NCI-H526 (cell line): Measurements from ENCODE around the gene CRYBB2.
"Not testable (repeated sequence)": the region's sequence is repeated elsewhere in the genome, so short reads cannot be mapped to it uniquely, and the experiment has no call there.

Experiments
- DNase-seq, 2 experiments: peaks; one replicate each; lab custom pipeline; 2025; lab: John Stamatoyannopoulos, UW

CRYBB2 gene

DNA sequence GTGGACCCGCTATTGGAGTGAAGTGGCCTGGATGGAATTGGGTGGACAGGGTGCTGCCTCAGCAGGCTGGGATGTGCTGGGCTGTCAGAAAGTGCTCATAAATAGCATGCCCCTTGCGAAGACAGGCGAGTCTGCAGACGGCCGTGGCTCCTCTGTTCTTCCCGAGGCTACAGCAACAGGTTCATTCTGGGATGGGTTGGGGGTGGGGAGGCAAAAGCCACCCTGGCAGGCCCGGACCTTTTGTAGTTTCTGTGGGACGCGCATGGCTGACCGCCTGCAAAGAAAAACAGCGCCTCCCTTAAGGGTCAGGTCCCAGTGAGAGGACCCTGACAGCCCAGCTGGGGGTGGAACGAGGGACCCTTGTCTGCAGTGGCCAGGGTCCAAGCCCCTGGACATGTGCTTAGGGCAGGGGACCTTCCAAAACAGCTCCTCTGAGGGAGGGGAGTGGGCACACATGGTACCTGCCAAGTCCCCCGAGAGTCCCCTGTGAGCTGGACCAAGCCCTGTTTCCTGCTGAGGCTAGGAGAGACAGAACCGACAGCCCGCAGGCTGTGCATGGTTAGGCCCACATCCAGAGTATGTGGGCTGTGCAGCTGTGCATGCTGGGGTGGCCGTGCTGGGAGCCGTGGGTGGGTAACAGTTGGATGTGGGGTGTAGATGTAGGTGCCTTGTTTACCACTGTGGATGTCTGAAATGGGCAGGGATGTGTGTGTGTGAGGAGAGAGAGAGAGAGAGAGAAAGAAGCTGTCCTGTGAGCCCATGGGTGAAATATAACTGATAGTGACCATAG, 19.5 kb upstream of the CRYBB2 start, which contains the start of gene CRYBB3:
TSS of gene CRYBB3 (plus strand) at position 128 of the 790 bp plus-strand sequence. CDS start 1,539 bp downstream, outside the sequence.
- no peak for DNase-seq

DNA sequence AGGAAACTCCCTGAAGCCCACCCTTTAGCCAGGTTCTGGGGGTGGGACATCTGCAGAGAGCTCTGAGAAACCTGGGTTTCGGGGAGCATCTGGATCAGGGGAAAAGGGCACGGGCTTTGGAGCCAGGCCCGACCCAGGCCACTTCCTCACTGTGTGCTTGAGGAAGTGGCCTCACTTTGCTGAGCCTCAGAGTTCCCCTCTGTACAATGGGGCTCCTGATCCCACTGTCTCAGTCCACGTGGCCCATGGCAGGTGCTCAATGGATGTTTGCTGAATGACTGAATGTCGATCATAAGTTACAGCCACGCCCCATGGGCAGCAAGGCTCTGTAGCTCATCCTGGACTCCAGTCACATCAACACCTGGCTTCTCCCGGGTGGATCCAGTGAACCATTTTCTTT, 18.5 kb upstream of the CRYBB2 start:
- DNase-seq: no peak

- DNase-seq: no peak
Observed at GRCh38 chr22:25201557-25202273, 17.7 kb upstream of the CRYBB2 start.

DNA sequence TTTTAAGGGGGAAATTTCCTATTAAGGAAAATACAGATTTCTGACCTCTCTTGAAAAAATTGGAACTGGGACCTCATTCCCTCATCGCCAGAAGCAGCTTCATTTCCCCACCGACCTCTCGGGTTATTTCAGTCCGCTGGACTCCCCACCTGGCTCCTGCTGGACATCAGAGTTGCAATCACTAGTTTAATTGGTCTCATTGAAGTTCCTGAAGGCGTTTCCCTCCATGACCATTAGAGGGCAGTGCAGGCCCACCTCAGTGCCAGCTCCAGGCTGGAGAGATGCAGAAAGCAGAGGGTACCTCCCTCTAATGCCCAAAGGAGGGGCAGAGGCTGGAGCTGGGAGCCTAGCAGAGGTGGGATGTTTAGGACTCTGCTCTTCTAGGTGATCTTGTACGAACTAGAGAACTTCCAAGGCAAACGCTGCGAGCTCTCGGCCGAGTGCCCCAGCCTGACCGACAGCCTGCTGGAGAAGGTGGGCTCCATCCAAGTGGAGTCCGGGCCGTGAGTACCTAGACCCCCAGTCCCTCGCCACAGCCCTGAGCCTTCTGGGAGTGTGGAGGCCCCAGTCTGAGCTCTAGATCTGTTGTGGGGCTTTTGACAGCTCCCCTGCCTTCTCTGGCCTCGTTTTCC, 17.0 kb upstream of the CRYBB2 start:
- peak; percentile 27 to 65 for DNase-seq

DNA sequence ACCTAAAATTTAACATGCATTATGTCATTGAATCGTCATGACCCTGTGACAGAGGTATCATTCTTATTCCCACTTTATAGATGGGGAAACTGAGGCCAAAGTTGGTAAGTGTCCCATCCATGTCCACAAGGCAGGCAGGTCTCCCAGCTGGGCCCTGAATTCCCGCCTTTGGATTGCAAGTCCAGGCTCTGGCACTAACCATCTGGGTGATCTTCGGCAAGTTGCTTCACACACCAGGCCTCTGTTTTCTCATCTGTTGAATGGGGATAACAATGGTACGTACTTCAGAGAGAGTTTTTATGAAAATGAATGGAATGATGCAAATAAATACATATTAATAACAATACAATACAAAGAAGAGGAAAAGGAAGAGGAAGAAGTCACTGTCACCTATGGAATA, 16.4 kb upstream of the CRYBB2 start:
- DNase-seq: no peak

GRCh38 chr22:25204547-25204946, 14.9 kb upstream of the CRYBB2 start:
- DNase-seq: not testable (repeated sequence)

DNA sequence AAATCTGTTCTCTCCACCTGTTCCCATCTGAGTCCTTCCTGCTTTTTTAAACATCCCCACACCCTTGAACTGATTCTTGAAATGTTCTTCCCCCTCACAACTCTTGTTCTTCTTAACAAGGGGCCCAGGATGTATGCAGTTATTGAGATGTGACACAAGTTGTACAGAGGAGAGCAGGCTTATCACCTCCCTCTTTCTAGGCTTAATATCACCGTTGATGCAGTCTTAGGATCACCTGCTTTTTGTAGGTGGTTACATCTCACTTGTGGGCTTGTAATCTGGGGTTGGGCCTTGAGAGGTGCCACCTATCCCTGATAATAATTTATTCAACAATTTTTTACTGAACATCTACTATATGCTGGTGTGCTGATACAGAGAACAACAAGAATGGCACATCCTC, 13.6 kb upstream of the CRYBB2 start:
- DNase-seq: no peak

DNA sequence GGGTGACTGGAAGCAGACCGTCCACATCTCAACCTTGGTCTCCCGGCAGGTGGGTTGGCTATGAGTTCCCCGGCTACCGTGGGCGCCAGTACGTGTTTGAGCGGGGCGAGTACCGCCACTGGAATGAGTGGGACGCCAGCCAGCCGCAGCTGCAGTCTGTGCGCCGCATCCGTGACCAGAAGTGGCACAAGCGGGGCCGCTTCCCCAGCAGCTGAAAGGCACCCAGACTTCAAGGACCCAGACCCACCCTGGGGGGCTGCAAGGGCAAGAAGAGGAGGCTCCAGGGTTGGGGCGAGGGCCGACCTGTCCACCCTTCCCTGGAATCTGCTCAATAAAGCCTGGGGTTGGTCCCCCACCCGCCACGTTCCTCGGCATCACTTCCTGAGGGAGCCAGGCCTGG, 12.4 kb upstream of the CRYBB2 start:
- no peak for DNase-seq

DNA sequence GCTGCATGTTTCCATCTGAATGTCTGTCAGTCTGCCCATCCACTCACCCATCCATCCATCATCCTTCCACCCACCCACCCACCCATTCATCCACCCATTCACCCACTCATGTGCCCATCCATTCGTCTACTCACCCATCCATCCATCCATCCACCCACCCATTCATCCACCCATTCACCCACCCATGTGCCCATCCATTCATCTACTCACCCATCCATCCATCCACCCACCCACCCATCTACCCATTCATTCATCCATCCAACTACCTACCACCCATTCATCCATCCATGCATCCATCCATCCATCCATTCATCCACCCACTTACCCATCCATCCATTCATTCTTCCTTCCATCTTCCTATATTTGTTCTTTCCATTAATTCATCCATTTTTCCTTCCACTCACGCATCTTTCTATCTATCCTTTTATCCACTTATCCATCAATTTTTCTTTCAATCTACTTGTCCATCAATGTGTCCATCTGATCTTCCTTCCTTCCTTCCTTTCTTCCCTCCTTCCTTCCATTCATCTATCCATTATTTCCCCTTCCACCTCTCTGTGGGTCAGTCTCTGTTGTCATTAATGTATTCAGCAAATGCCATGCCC, 11.8 kb upstream of the CRYBB2 start:
- DNase-seq: no peak

GRCh38 chr22:25208328-25208727, 11.1 kb upstream of the CRYBB2 start:
- DNase-seq: no peak

- DNase-seq: no peak
Observed at GRCh38 chr22:25208743-25209505, 10.5 kb upstream of the CRYBB2 start.

DNA sequence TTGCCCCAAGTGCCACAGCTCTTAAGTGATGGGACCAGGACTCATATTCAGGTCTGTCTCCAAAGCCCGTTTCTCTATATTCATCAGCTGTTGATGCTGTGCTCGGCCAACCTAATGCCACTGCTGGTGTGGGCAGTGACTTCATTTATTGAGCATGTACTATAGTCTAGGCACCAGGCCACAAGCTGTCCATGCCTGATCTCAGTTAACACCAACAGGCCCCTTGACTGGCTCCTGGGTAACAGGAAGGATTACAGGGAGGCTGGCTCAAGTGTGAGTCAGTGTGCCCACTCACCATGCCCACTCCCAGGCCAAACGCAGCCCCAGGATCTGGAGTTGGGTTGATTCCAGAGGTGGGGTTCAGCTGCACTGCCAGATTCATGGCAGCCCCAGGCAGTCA, 8.6 kb upstream of the CRYBB2 start:
- DNase-seq: no peak

DNA sequence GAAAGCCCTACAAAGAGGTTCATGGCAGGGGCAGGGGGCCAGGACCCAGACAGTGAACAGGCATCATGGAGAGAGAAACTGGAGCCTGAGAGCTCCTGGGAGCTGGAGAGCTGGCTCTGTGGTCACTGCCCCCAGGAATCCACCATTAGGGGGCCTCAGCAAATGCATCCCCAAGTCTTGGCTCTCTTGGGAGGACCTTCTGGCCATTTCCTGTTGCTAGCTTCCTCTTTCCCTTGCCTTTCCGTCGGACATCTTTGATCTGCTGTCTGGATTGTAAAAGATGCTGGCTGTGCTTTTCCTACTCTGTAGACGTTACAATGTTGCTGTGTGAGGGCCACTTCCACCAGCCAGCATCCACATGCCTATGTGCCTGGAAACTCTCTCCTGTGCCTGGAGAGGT, 7.1 kb upstream of the CRYBB2 start:
- no peak for DNase-seq

DNA sequence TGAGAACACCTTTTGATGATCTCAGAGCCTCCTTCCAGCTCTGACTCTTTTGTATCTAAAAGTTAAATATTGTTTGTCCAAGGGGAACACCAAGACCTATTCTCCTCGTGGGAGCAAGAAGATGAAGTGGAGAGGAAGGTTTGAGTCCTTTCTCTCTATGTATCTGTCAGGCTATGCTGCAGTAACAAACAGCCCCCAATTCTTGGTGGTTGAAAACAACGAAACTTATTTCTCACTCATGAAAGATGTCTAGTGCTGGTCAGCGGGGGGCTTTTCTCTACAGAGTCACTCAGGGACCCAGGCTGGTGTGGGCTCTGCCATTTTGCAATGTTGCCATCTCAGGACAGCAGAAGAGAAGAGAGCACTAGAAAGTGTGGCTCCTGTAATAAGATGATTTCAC, 6.2 kb upstream of the CRYBB2 start:
- no peak for DNase-seq

DNA sequence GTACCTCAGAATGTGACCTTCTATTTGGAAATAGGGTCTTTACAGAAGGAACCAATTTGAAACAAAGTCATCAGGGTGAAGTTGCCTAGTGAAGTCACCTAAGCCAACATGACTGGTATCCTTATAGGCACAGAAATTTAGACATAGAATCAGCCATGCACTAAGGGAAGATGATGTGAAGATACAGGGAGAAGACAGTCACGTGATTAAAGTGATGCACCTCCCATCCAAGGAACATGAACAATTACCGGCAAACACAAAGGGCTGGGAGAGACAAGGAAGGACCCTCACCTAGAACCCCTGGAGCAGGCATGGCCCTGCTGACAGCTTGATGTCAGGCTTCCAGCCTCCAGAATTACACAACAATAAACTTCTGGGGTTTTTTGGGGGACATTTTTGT, 3.2 kb upstream of the CRYBB2 start:
- DNase-seq: no peak

DNA sequence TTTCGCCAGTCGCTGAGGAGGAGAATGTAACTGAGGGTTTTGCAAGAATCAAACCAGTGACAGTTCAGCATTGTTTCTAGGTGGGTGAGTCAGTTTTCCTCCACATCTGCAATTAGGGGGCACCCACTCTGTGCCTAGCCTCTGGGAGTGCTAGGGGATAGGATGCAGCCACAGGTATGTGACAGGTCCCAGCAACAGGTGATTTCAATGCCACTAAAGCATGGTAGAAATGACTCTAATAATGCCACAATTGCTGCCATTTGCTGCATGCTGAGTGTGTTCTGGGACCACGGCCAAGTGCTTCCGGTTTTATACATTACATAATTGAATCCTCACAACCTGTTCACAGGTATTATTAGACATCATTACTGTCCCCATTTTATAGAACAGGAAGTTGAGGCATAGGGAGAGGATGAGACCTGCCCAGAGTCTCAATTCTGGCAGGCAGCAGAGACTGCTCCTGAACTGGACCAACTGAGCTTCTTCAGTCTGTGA, 556 bp downstream of the CRYBB2 start:
- DNase-seq: no peak

GRCh38 chr22:25221790-25222189, 2.4 kb downstream of the CRYBB2 start:
- no peak for DNase-seq

- no peak for DNase-seq
Observed at GRCh38 chr22:25223269-25223850, 3.9 kb downstream of the CRYBB2 start.

DNA sequence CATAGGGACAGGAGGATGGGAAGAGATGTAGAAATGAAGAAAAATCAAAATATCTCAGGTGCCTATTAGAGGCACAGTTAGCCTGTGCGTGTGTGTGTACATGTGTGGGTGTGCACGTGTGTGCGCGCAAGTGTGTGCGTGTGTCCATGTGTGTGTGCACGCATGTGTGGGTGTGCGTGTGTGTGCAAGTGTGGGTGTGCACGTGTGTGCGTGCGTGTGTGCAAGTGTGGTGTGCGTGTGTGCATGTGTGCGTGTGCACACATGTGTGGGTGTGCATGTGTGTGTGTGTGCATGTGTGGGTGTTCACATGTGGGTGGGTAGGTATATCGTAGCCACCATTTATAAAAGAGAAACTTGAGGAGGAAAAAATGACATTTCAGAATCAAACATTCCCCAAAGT, 9.4 kb downstream of the CRYBB2 start:
- DNase-seq: no peak

DNA sequence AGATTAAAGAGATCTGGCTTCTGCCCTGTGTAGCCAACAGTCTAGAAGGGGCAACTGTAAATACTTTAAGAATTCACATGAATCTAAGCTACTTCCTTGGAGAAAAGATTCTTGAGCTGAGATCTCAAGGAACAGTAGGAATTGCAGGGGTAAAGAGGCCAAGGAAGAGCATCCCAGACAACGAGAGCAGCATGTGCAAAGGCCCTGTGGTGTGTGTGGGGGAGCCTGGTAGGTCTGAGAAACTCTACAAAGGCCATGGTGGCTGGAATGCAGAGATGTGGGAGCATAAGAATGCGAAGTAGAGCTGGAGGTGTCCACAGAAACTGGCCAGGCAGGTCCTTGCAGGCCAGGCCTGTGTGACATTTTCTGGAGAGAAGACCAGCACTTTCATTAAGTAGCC, 11.3 kb downstream of the CRYBB2 start:
- DNase-seq: not testable (repeated sequence)

GRCh38 chr22:25232301-25232700, 12.9 kb downstream of the CRYBB2 start:
- no peak for DNase-seq
